ENCODE results near the gene CNOT4. TPM values are rescaled to one million over a fixed set of nuclear protein-coding genes. Genes with fewer than 3 reads are reported as not detected.
A peak's percentile ranks its signal among the peaks of the same experiment; 100 is the strongest.

Gene CNOT4
- total RNA-seq, 3 donors from 2014 or later (not counting 1 experiment from before 2014, with no cell fraction given) = 40.6 to 47.1 (median 40.7) TPM

GRCh38 chr7:135557455-135558336 lies 47.8 kb upstream of the CNOT4 start, which contains the start of gene NUP205:
Gene NUP205 (plus strand): TSS chr7:135557917. CDS start chr7:135557945, 28 bp downstream.
- no peaks in the 10 kb centered on the region for H3K36me3 Mint-ChIP-seq
- no peaks in the 10 kb centered on the region for H3K36me3 ChIP-seq (ENCODE audit: control insufficient read depth, insufficient read depth, low read length)
- peaks cover 7% of the 10 kb centered on the region for H3K4me1 ChIP-seq (ENCODE audit: control insufficient read depth, insufficient read depth, low read length)
- H3K9me3 Mint-ChIP-seq = no peaks in the 10 kb centered on the region
- under 1% methylated on average over 35 of the region's 38 CpGs for WGBS (ENCODE audit: insufficient coverage)
- no peak for TF ChIP-seq CTCF (IDR thresholded peaks at IDR 0.05)
- peaks cover 0 to 5% of the 10 kb centered on the region in 2 donors for H3K27me3 Mint-ChIP-seq (ENCODE audit: low read depth in 2 of 2)
- peak within 1 kb of the TSS; percentile 82 for H3K4me3 ChIP-seq (ENCODE audit: low read length)
- peaks cover 0 to 20% of the 10 kb centered on the region in 2 donors for H3K4me1 Mint-ChIP-seq
- DNase-seq (peak; percentile 79 to 89), ATAC-seq (peak; percentile 88 to 93 (median 90))
- H3K9me3 ChIP-seq (ENCODE audit: control insufficient read depth, insufficient read depth, low read length) = no peaks in the 10 kb centered on the region
- no peak within 1 kb of the TSS for H3K27ac Mint-ChIP-seq
- intact Hi-C loops (cut with micrococcal nuclease) = loop anchor here (1.0 to 10.0 kb wide), 4 partner anchors 47 to 276 kb away; partner anchors contain the start of genes CNOT4 and STMP1
- peak within 1 kb of the TSS; percentile 98 for H3K27ac ChIP-seq (ENCODE audit: low read length)
- H3K27me3 ChIP-seq (ENCODE audit: control insufficient read depth, insufficient read depth, low read length) = no peaks in the 10 kb centered on the region
- no peak within 1 kb of the TSS for H3K4me3 Mint-ChIP-seq

- H3K9me3 Mint-ChIP-seq = no peaks in the 10 kb centered on the region
- intact Hi-C loops (cut with micrococcal nuclease) = loop anchor here (10.0 kb wide), 1 partner anchor 139 kb away; no protein-coding TSS in a partner anchor
- H3K36me3 ChIP-seq (ENCODE audit: control insufficient read depth, insufficient read depth, low read length) = no peaks in the 10 kb centered on the region
- no peaks in the 10 kb centered on the region for H3K9me3 ChIP-seq (ENCODE audit: control insufficient read depth, insufficient read depth, low read length)
- WGBS (ENCODE audit: insufficient coverage) = 90% methylated on average over 3 of the region's 3 CpGs
- no peak overlapping the region for H3K4me3 Mint-ChIP-seq
- no peak overlapping the region for H3K4me3 ChIP-seq (ENCODE audit: low read length)
- no peaks in the 10 kb centered on the region for H3K36me3 Mint-ChIP-seq
- H3K4me1 Mint-ChIP-seq = no peaks in the 10 kb centered on the region
- no peak for TF ChIP-seq CTCF (IDR thresholded peaks at IDR 0.05)
- DNase-seq (no peak), ATAC-seq (no peak)
- H3K27me3 Mint-ChIP-seq (ENCODE audit: low read depth in 2 of 2) = peaks cover under 1 to 10% of the 10 kb centered on the region in 2 donors
- peaks cover under 1% of the 10 kb centered on the region for H3K4me1 ChIP-seq (ENCODE audit: control insufficient read depth, insufficient read depth, low read length)
- no peak overlapping the region for H3K27ac Mint-ChIP-seq
- H3K27me3 ChIP-seq (ENCODE audit: control insufficient read depth, insufficient read depth, low read length) = no peaks in the 10 kb centered on the region
- H3K27ac ChIP-seq (ENCODE audit: low read length) = no peak overlapping the region
Measured at GRCh38 chr7:135553346-135553745, 43.4 kb upstream of the CNOT4 start.

GRCh38 chr7:135552148-135552547 lies 42.2 kb upstream of the CNOT4 start:
- WGBS (ENCODE audit: insufficient coverage) = 92% methylated on average over 3 of the region's 3 CpGs
- Mint-ChIP-seq H3K4me1 (no peaks in the 10 kb centered on the region), H3K9me3 (no peaks in the 10 kb centered on the region), H3K4me3 (no peak overlapping the region), H3K27me3 (ENCODE audit: low read depth in 2 of 2) (peaks cover 12 to 15% of the 10 kb centered on the region in 2 donors), H3K27ac (no peak overlapping the region), H3K36me3 (no peaks in the 10 kb centered on the region)
- DNase-seq (no peak), ATAC-seq (no peak)
- Histone ChIP-seq H3K4me1 (ENCODE audit: control insufficient read depth, insufficient read depth, low read length) (no peaks in the 10 kb centered on the region), H3K9me3 (ENCODE audit: control insufficient read depth, insufficient read depth, low read length) (no peaks in the 10 kb centered on the region), H3K36me3 (ENCODE audit: control insufficient read depth, insufficient read depth, low read length) (no peaks in the 10 kb centered on the region), H3K27ac (ENCODE audit: low read length) (no peak overlapping the region), H3K27me3 (ENCODE audit: control insufficient read depth, insufficient read depth, low read length) (no peaks in the 10 kb centered on the region), H3K4me3 (ENCODE audit: low read length) (no peak overlapping the region)
- TF ChIP-seq CTCF (IDR thresholded peaks at IDR 0.05) = no peak
- intact Hi-C loops (cut with micrococcal nuclease) = loop anchor here (10.0 kb wide), 1 partner anchor 137 kb away; no protein-coding TSS in a partner anchor
